ENCODE measurements around the gene COA5. TPM values are rescaled to one million over a fixed set of nuclear protein-coding genes. Genes with fewer than 3 reads are reported as not detected.

The COA5 gene
- total RNA-seq, 1 experiment from 2014 or later = 23.7 TPM

DNA sequence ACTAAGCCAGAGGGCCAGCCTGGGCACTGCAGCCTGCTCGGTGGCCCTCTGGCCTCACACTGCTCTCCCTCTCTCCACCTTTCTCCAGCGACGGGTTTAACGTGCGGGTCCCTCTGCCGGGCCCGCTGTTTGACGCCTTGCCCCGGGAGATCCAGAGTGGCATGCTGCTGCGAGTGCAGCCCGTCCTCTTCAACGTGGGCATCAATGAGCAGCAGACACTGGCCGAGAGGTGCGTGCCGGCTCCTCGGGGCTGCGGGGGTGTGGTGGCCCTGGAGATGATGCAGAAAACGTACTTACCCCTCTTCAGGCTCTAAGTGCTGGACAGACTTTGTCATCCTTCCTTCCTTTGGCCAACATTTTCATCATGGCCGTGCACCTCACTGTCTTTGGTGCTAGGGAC lies 42.4 kb downstream of the COA5 start:
- TF ChIP-seq, protein P1, sequence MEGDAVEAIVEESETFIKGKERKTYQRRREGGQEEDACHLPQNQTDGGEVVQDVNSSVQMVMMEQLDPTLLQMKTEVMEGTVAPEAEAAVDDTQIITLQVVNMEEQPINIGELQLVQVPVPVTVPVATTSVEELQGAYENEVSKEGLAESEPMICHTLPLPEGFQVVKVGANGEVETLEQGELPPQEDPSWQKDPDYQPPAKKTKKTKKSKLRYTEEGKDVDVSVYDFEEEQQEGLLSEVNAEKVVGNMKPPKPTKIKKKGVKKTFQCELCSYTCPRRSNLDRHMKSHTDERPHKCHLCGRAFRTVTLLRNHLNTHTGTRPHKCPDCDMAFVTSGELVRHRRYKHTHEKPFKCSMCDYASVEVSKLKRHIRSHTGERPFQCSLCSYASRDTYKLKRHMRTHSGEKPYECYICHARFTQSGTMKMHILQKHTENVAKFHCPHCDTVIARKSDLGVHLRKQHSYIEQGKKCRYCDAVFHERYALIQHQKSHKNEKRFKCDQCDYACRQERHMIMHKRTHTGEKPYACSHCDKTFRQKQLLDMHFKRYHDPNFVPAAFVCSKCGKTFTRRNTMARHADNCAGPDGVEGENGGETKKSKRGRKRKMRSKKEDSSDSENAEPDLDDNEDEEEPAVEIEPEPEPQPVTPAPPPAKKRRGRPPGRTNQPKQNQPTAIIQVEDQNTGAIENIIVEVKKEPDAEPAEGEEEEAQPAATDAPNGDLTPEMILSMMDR (conservative IDR thresholded peaks at IDR 0.05; ENCODE audit: low read depth, low read length) = no peak
- no peak for TF ChIP-seq EZH2 (IDR thresholded peaks at IDR 0.05; ENCODE audit: borderline replicate concordance, low read depth, low read length, poor library complexity, severe bottlenecking)
- intact Hi-C loops (cut with micrococcal nuclease; ENCODE audit: unreplicated experiment) = no loop called here
- peaks cover 24% of the 10 kb centered on the region for H3K36me3 ChIP-seq (ENCODE audit: insufficient read depth, low read length, poor library complexity, severe bottlenecking)

DNA sequence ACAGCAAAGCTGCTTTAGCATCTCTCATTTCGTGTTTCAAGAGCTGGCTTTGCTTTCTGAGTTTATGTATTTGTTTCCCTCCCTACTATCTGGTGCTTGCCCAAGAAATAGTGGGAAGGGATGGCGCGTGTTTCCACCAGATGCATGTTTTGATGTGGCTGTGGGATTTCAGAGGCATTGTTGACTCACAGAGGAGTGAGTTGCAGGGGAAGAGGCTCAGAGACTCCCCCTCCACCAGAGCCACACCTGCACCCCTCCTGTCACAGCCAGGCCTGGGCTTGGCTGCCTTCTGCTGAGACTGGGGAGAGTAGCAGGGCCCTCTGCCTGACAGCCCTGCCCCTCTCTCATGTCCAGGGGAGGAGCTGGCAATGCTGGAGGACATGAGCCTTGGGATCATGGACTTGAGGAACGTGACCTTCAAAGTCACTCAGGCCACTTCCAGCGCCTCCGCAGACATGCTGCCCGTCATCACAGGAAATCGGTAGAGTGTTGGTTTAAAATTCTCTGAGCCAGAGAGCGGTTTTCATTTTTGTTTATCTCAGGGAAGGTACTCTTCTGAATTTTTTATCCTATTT lies 42.9 kb downstream of the COA5 start:
- peaks cover 24% of the 10 kb centered on the region for H3K36me3 ChIP-seq (ENCODE audit: insufficient read depth, low read length, poor library complexity, severe bottlenecking)
- H3K4me3 ChIP-seq (ENCODE audit: low read depth, low read length, poor library complexity, severe bottlenecking) = no peak overlapping the region
- H3K9me3 ChIP-seq (ENCODE audit: low read depth, low read length, poor library complexity, severe bottlenecking) = no peaks in the 10 kb centered on the region
- intact Hi-C loops (cut with micrococcal nuclease; ENCODE audit: unreplicated experiment) = no loop called here
- no peaks in the 10 kb centered on the region for H3K4me1 ChIP-seq (ENCODE audit: insufficient read depth, low read length, poor library complexity, severe bottlenecking)
- no peak overlapping the region for H3K27ac ChIP-seq (ENCODE audit: low read depth, low read length, poor library complexity, severe bottlenecking)
- TF ChIP-seq, protein P1 (conservative IDR thresholded peaks at IDR 0.05; ENCODE audit: low read depth, low read length) = no peak
- ChIA-PET POLR2A (ENCODE audit: low non-redundant PET) (no interaction called here), CTCF (no interaction called here)
- DNase-seq (ENCODE audit: low spot score) = no peak
- no TSS peak for BruUV-seq (replicated peaks)
- H3K27me3 ChIP-seq (replicated peaks; ENCODE audit: insufficient read depth, low read depth, low read length, poor library complexity) = no peaks in the 10 kb centered on the region

More for the DNA sequence above, 42.4 kb downstream of the COA5 start:
- DNase-seq (ENCODE audit: low spot score) = no peak
- Histone ChIP-seq H3K27ac (ENCODE audit: low read depth, low read length, poor library complexity, severe bottlenecking) (no peak overlapping the region), H3K9me3 (ENCODE audit: low read depth, low read length, poor library complexity, severe bottlenecking) (no peaks in the 10 kb centered on the region), H3K4me3 (ENCODE audit: low read depth, low read length, poor library complexity, severe bottlenecking) (no peak overlapping the region), H3K27me3 (replicated peaks; ENCODE audit: insufficient read depth, low read depth, low read length, poor library complexity) (no peaks in the 10 kb centered on the region), H3K4me1 (ENCODE audit: insufficient read depth, low read length, poor library complexity, severe bottlenecking) (no peaks in the 10 kb centered on the region)
- BruUV-seq (replicated peaks) = no TSS peak
- ChIA-PET POLR2A (ENCODE audit: low non-redundant PET) (no interaction called here), CTCF (no interaction called here)

DNA sequence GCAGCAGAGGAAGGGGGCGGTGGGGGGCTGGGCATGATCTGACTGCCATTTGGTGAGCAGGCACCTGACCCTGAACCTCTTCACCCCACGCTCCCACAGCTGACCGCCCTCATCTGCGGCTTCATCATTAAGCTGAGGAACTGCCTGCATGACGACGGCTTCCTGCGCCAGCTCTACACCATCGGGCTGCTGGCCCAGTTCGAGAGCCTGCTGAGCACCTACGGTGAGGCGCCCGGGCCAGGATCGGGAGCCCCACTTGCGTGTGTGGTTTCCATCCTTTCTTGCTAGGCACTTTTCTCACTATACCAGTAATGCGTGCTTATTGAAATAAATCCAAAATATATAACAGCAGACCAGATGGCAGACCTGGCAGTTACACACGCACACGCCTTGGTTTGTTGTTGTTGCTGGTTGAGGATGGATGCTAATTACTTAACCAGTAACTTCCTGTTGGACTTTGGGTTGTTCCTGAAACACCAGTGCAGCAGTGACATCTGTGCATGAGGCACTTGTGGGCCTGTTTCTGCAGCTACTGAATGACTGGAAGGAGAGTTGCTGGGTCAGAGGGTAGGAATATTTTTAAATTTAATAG lies 43.7 kb downstream of the COA5 start:
- Histone ChIP-seq H3K27me3 (replicated peaks; ENCODE audit: insufficient read depth, low read depth, low read length, poor library complexity) (no peaks in the 10 kb centered on the region), H3K27ac (ENCODE audit: low read depth, low read length, poor library complexity, severe bottlenecking) (no peak overlapping the region), H3K4me1 (ENCODE audit: insufficient read depth, low read length, poor library complexity, severe bottlenecking) (no peaks in the 10 kb centered on the region), H3K9me3 (ENCODE audit: low read depth, low read length, poor library complexity, severe bottlenecking) (no peaks in the 10 kb centered on the region), H3K4me3 (ENCODE audit: low read depth, low read length, poor library complexity, severe bottlenecking) (no peak overlapping the region), H3K36me3 (ENCODE audit: insufficient read depth, low read length, poor library complexity, severe bottlenecking) (peaks cover 24% of the 10 kb centered on the region)
- TF ChIP-seq, protein P1 (conservative IDR thresholded peaks at IDR 0.05; ENCODE audit: low read depth, low read length) = no peak
- TF ChIP-seq EZH2 (IDR thresholded peaks at IDR 0.05; ENCODE audit: borderline replicate concordance, low read depth, low read length, poor library complexity, severe bottlenecking) = no peak
- no peak for DNase-seq (ENCODE audit: low spot score)
- ChIA-PET CTCF (no interaction called here), POLR2A (ENCODE audit: low non-redundant PET) (no interaction called here)
- intact Hi-C loops (cut with micrococcal nuclease; ENCODE audit: unreplicated experiment) = no loop called here
- no TSS peak for BruUV-seq (replicated peaks)

Measured in A673 (cell line).